H1 (cell line): Measurements from ENCODE around the gene STARD13. TPM values are rescaled to one million over a fixed set of nuclear protein-coding genes. Genes with fewer than 3 reads are reported as not detected.

ENCODE experiments used
- CTCF ChIA-PET: fragments of 300-600 bp; sonication (Branson Sonifier 250); formaldehyde crosslinking; loops from one replicate; lab custom pipeline; 2021; ENCODE audit not compliant: partially characterized antibody; lab: Charles Lee
- POLR2A ChIA-PET: fragments of 300-600 bp; sonication (Branson Sonifier 250); formaldehyde crosslinking; loops from one replicate; lab custom pipeline; 2021; ENCODE audit warnings: inconsistent platforms; ENCODE audit not compliant: partially characterized antibody; lab: Charles Lee
- DNase-seq, 2 experiments: peaks; one replicate each; pipeline versions ENCODE4 v3.0.0 to v3.0.0-alpha.2; 2010 to 2022; ENCODE audit warnings: low spot score in 2 of 2, low read depth in 1 of 2, mixed read lengths in 1 of 2
- FAIRE-seq: peaks from 2 replicates; lab custom pipeline; 2011; peaks lifted over from hg19 to GRCh38; lab: Jason Lieb, UNC
- H2AFZ ChIP-seq: 2 replicates; pipeline ENCODE4 v1.8.1; 2012; ENCODE audit warnings: low read length, inconsistent platforms
- H2AK5ac ChIP-seq: 2 replicates; pipeline ENCODE4 v1.6.1; 2013; ENCODE audit warnings: low read depth, low read length
- H2BK120ac ChIP-seq: replicated peaks from 2 replicates; pipeline ENCODE3; 2013; ENCODE audit warnings: low read depth, low read length, inconsistent platforms
- H2BK12ac ChIP-seq: 2 replicates; pipeline ENCODE4 v1.6.1; 2013; ENCODE audit warnings: low read depth, low read length
- H2BK15ac ChIP-seq: 2 replicates; pipeline ENCODE4 v1.6.1; 2013; ENCODE audit warnings: low read length
- H2BK20ac ChIP-seq: 2 replicates; pipeline ENCODE4 v1.6.1; 2013; ENCODE audit warnings: low read length
- H2BK5ac ChIP-seq: 2 replicates; pipeline ENCODE4 v1.6.1; 2013; ENCODE audit warnings: low read depth, low read length
- H3K14ac ChIP-seq: 2 replicates; pipeline ENCODE4 v1.6.1; 2013; ENCODE audit warnings: inconsistent platforms; ENCODE audit not compliant: insufficient read length
- H3K18ac ChIP-seq: 2 replicates; pipeline ENCODE4 v1.6.1; 2013; ENCODE audit warnings: low read length; ENCODE audit errors: extremely low read depth
- H3K23ac ChIP-seq: 2 replicates; pipeline ENCODE4 v1.6.1; 2013; ENCODE audit warnings: inconsistent platforms; ENCODE audit not compliant: insufficient read length
- H3K23me2 ChIP-seq: 2 replicates; pipeline ENCODE4 v1.6.1; 2013; ENCODE audit warnings: low read depth, low read length
- H3K27ac ChIP-seq: 2 replicates; pipeline ENCODE4 v1.6.1; 2011; ENCODE audit warnings: low read depth, low read length, inconsistent platforms
- H3K27me3 ChIP-seq, 4 experiments: replicated peaks in 1 of 4; 1 replicate in 1 of 4; 2 replicates in 3 of 4; pipeline versions ENCODE4 v1.6.1 to v1.8.1; 2011 to 2013; ENCODE audit warnings: low read length in 3 of 4, mild to moderate bottlenecking in 3 of 4, inconsistent platforms in 2 of 4, mixed read lengths in 2 of 4, moderate library complexity in 1 of 4; ENCODE audit not compliant: control insufficient read depth in 3 of 4, insufficient read depth in 3 of 4; ENCODE audit errors: extremely low read depth in 1 of 4
- H3K36me3 ChIP-seq, 4 experiments: 2 replicates each; pipeline versions ENCODE4 v1.6.1 to v1.8.1; 2011 to 2013; ENCODE audit warnings: mild to moderate bottlenecking in 4 of 4, low read length in 3 of 4, moderate library complexity in 2 of 4, control low read depth in 1 of 4, inconsistent platforms in 1 of 4; ENCODE audit not compliant: insufficient read depth in 4 of 4, control insufficient read depth in 2 of 4
- H3K4ac ChIP-seq: replicated peaks from 2 replicates; pipeline ENCODE3; 2013; ENCODE audit warnings: low read length, low read depth, mixed read lengths, inconsistent platforms; ENCODE audit not compliant: insufficient read length
- H3K4me1 ChIP-seq, 4 experiments: replicated peaks in 1 of 4; 1 replicate in 1 of 4; 2 replicates in 3 of 4; pipeline versions ENCODE4 v1.6.1 to v1.8.1; 2011 to 2013; ENCODE audit warnings: low read length in 3 of 4, inconsistent platforms in 2 of 4, mixed read lengths in 1 of 4; ENCODE audit not compliant: insufficient read depth in 4 of 4, control insufficient read depth in 3 of 4
- H3K4me2 ChIP-seq, 2 experiments: 2 replicates each; pipeline versions ENCODE4 v1.6.1 to v1.8.1; 2011 to 2013; ENCODE audit warnings: low read depth in 2 of 2, low read length in 2 of 2, control low read depth in 1 of 2, inconsistent platforms in 1 of 2, mild to moderate bottlenecking in 1 of 2; ENCODE audit not compliant: insufficient read depth in 1 of 2
- H3K4me3 ChIP-seq, 4 experiments: fragments of 200-600, 300-600 bp in 1 of 4; sonication (generic), shearing (Covaris generic), sonication (Bioruptor Twin) in 1 of 4; 2 replicates each; pipeline versions ENCODE4 v1.5.1 to v1.8.1; 2011 to 2016; ENCODE audit warnings: low read length in 4 of 4, low read depth in 3 of 4, control low read depth in 2 of 4, inconsistent platforms in 2 of 4, mild to moderate bottlenecking in 2 of 4, mixed read lengths in 1 of 4, moderate library complexity in 1 of 4; ENCODE audit not compliant: insufficient read depth in 2 of 4; ENCODE audit errors: extremely low read depth in 1 of 4
- H3K56ac ChIP-seq: replicated peaks from 2 replicates; pipeline ENCODE3; 2013; ENCODE audit warnings: low read depth, mild to moderate bottlenecking, mixed read lengths, low read length, inconsistent platforms; ENCODE audit not compliant: insufficient read length
- H3K79me1 ChIP-seq: 2 replicates; pipeline ENCODE4 v1.6.1; 2013; ENCODE audit warnings: low read depth, low read length, control low read depth
- H3K79me2 ChIP-seq, 2 experiments: 2 replicates each; pipeline versions ENCODE4 v1.6.1 to v1.8.1; 2012 to 2013; ENCODE audit warnings: low read length in 2 of 2, mild to moderate bottlenecking in 2 of 2, inconsistent platforms in 1 of 2; ENCODE audit not compliant: insufficient read depth in 2 of 2, control insufficient read depth in 1 of 2
- H3K9ac ChIP-seq, 4 experiments: replicated peaks in 1 of 4; 1 replicate in 1 of 4; 2 replicates in 3 of 4; pipeline versions ENCODE4 v1.6.1 to v1.8.1; 2011 to 2013; ENCODE audit warnings: low read depth in 3 of 4, low read length in 3 of 4, control low read depth in 2 of 4, mild to moderate bottlenecking in 2 of 4, moderate library complexity in 2 of 4, inconsistent platforms in 1 of 4; ENCODE audit errors: extremely low read depth in 1 of 4
- H3K9me3 ChIP-seq, 2 experiments: 2 replicates each; pipeline versions ENCODE4 v1.6.1 to v1.8.1; 2012 to 2013; ENCODE audit warnings: mild to moderate bottlenecking in 2 of 2, moderate library complexity in 2 of 2, control low read depth in 1 of 2, inconsistent platforms in 1 of 2, low read depth in 1 of 2, low read length in 1 of 2, mixed read lengths in 1 of 2; ENCODE audit not compliant: insufficient read depth in 2 of 2
- H4K20me1 ChIP-seq, 2 experiments: replicated peaks in 1 of 2; 2 replicates each; pipeline versions ENCODE3 to v1.8.1; 2011 to 2013; ENCODE audit warnings: inconsistent platforms in 2 of 2, low read length in 2 of 2, mild to moderate bottlenecking in 1 of 2; ENCODE audit not compliant: insufficient read depth in 2 of 2, control insufficient read depth in 1 of 2
- H4K5ac ChIP-seq: 2 replicates; pipeline ENCODE4 v1.6.1; 2013; ENCODE audit warnings: low read length, low read depth, mixed read lengths, inconsistent platforms; ENCODE audit not compliant: insufficient read length
- H4K8ac ChIP-seq: 2 replicates; pipeline ENCODE4 v1.8.0; 2013; ENCODE audit warnings: mild to moderate bottlenecking, moderate library complexity, low read length, inconsistent platforms; ENCODE audit not compliant: insufficient read depth; ENCODE audit errors: extremely low read depth
- H4K91ac ChIP-seq: replicated peaks from 2 replicates; pipeline ENCODE3; 2013; ENCODE audit warnings: low read length, mixed read lengths, inconsistent platforms; ENCODE audit not compliant: insufficient read length
- CREB1 ChIP-seq: IDR thresholded peaks from 2 replicates; pipeline ENCODE4 v1.6.1; 2012; ENCODE audit warnings: inconsistent platforms
- CTBP2 ChIP-seq: IDR thresholded peaks from 2 replicates; pipeline ENCODE4 v1.7.0; 2011; ENCODE audit warnings: borderline replicate concordance, mild to moderate bottlenecking, moderate library complexity, mixed read lengths, low read length; ENCODE audit not compliant: insufficient read depth, insufficient read length
- HDAC6 ChIP-seq: IDR thresholded peaks from one replicate; pipeline ENCODE4 v1.7.1; 2012; ENCODE audit warnings: low read depth, mild to moderate bottlenecking, inconsistent platforms, low read length, moderate library complexity
- TAF1 ChIP-seq: IDR thresholded peaks from 2 replicates; pipeline ENCODE4 v1.6.1; 2011; ENCODE audit warnings: mild to moderate bottlenecking, low read depth, low read length
- ZNF274 ChIP-seq: IDR thresholded peaks from 2 replicates; pipeline ENCODE4 v1.7.0; 2012; ENCODE audit warnings: low read length, borderline replicate concordance; ENCODE audit errors: extremely low read depth
- whole genome bisulfite sequencing, 2 experiments: shearing (Covaris generic) in 1 of 2; methylation state at CpG; one replicate each; pipeline versions ENCODE4 v1.1.6 to v1.1.7; 2013 to 2015; ENCODE audit warnings: low lambda C conversion rate in 2 of 2, mixed read lengths in 2 of 2, inconsistent platforms in 1 of 2, low coverage in 1 of 2, missing lambda C conversion rate in 1 of 2; ENCODE audit not compliant: insufficient replicate concordance in 2 of 2, insufficient coverage in 1 of 2, insufficient read length in 1 of 2; ENCODE audit errors: extremely low coverage in 1 of 2, missing lambda C conversion rate in 1 of 2; 5-methylcytosine and 5-hydroxymethylcytosine counted together
- polyA plus RNA-seq, 7 experiments: library from polyadenylated mRNA; depleted of rRNA in 3 of 7; stranded (reverse) in 5 of 7; unstranded in 2 of 7; fragments of >200 nt in 5 of 7; fragments of 200-250 nt in 2 of 7; gene quantifications; 1 replicate in 5 of 7; 2 replicates in 1 of 7; 4 replicates in 1 of 7; pipeline versions ENCODE4 v1.2.1 to v1.2.3, GENCODE V29; 2011 to 2013; ENCODE audit warnings: missing spikeins in 2 of 7, mixed read lengths in 2 of 7
- total RNA-seq: library from RNA; stranded (reverse); fragmentation: NEBNext Ultra II Directional; extraction: Animal tissue kit (Norgen Biotek cat#: 25700); gene quantifications from 2 replicates; pipeline ENCODE4 v1.2.1, GENCODE V29; 2021

STARD13 gene
- total and polyA plus RNA-seq, 2 of the 8 experiments (the other 6 are each of a cell fraction or from before 2014, with no cell fraction given), result 0.82 to 2.9 TPM

DNA sequence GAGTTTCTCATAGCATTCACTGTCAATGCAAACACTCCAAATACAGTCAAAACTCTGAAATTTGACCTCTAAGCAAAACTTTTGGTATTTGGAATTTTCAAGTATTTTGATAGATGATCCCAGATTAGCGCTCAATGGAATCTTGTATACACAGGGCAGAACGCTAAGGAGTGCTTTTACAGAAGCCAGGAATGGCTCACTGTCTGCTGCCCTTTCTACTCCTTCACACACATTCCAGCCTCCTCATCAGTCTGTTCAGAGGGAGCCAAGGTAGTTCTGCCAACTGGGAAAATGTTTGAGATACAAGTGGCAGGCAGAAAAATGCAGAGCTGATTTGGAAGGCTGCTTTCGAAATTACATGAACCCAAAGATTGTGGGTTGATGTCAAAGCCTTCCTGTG, 4.4 kb upstream of the STARD13 start:
- no peak for FAIRE-seq

More for the DNA sequence above, 4.4 kb upstream of the STARD13 start:
- H3K4me2 ChIP-seq, result no peak overlapping the region
- no peak overlapping the region for H2BK15ac ChIP-seq
- H3K27ac ChIP-seq, result no peak overlapping the region
- H3K79me1 ChIP-seq, result no peaks in the 10 kb centered on the region
- no peak overlapping the region for H3K56ac ChIP-seq
- no peak overlapping the region for H3K23ac ChIP-seq
- H4K91ac ChIP-seq, result no peak overlapping the region
- H3K14ac ChIP-seq, result no peak overlapping the region
- no peak overlapping the region for H2AFZ ChIP-seq
- CTCF ChIA-PET, result no interaction called here
- H3K4ac ChIP-seq, result no peak overlapping the region
- H3K9me3 ChIP-seq, result no peaks in the 10 kb centered on the region
- H3K9ac ChIP-seq, result no peak overlapping the region
- no peak overlapping the region for H4K5ac ChIP-seq
- no peak overlapping the region for H2AK5ac ChIP-seq
- no peaks in the 10 kb centered on the region for H3K27me3 ChIP-seq
- no peak overlapping the region for H2BK12ac ChIP-seq
- DNase-seq, result no peak
- no peak overlapping the region for H2BK5ac ChIP-seq
- H2BK120ac ChIP-seq, result no peak overlapping the region
- H3K4me3 ChIP-seq, result no peak overlapping the region
- no peak overlapping the region for H3K18ac ChIP-seq
- WGBS, 2 experiments, result 100% methylated on average over 3 of the region's 3 CpGs; no CpG with 5 or more reads in 1 of the 2 experiments
- H2BK20ac ChIP-seq, result no peak overlapping the region
- H3K36me3 ChIP-seq, result no peaks in the 10 kb centered on the region
- POLR2A ChIA-PET, result no interaction called here
- no peaks in the 10 kb centered on the region for H3K79me2 ChIP-seq
- H3K23me2 ChIP-seq, result peaks cover 4% of the 10 kb centered on the region; the same call in 1 of the 2 replicates
- peaks cover 1 to 4% (median 2%) of the 10 kb centered on the region in 4 experiments; a peak in 3 of 7 replicates for H3K4me1 ChIP-seq
- H4K20me1 ChIP-seq, result no peaks in the 10 kb centered on the region
- no peak overlapping the region for H4K8ac ChIP-seq
- TF ChIP-seq CREB1, result no peak
- TF ChIP-seq ZNF274, result no peak
- TF ChIP-seq HDAC6, result no peak
- TF ChIP-seq CTBP2, result no peak
- no peak for TF ChIP-seq TAF1
